Small intestine (tissue), 7 donors: ENCODE results near the gene TARBP1. TPM values are rescaled to one million over a fixed set of nuclear protein-coding genes. Genes with fewer than 3 reads are reported as not detected.
A peak's percentile ranks its signal among the peaks of the same experiment; 100 is the strongest.
"Not testable (repeated sequence)": the region's sequence is repeated elsewhere in the genome, so short reads cannot be mapped to it uniquely, and the experiment has no call there.

Experiments used
- DNase-seq, 2 donors: peaks; one replicate each; pipeline versions ENCODE4 v3.0.0 to v3.0.0-alpha.2; 2013
- FAIRE-seq: peaks from 2 replicates; lab custom pipeline; 2012; peaks lifted over from hg19 to GRCh38; lab: Jason Lieb, UNC
- H3K27ac ChIP-seq, 3 donors: one replicate each; pipeline ENCODE4 v1.5.1; 2013; ENCODE audit warnings: low read length in 2 of 3, mild to moderate bottlenecking in 2 of 3, control low read depth in 1 of 3, inconsistent platforms in 1 of 3, low read depth in 1 of 3, moderate library complexity in 1 of 3
- H3K27me3 ChIP-seq, 3 donors: one replicate each; pipeline ENCODE4 v1.6.1; 2013; ENCODE audit warnings: low read length in 3 of 3, inconsistent platforms in 1 of 3; ENCODE audit not compliant: control insufficient read depth in 3 of 3, insufficient read depth in 3 of 3
- H3K36me3 ChIP-seq, 3 donors: one replicate each; pipeline ENCODE4 v1.6.1; 2013; ENCODE audit warnings: low read length in 3 of 3, inconsistent platforms in 1 of 3, low read depth in 1 of 3, mild to moderate bottlenecking in 1 of 3, moderate library complexity in 1 of 3; ENCODE audit not compliant: control insufficient read depth in 3 of 3, insufficient read depth in 2 of 3
- H3K4me1 ChIP-seq, 3 donors: one replicate each; pipeline ENCODE4 v1.6.1; 2013; ENCODE audit warnings: low read length in 2 of 3, inconsistent platforms in 1 of 3, low read depth in 1 of 3, mild to moderate bottlenecking in 1 of 3, moderate library complexity in 1 of 3; ENCODE audit not compliant: control insufficient read depth in 3 of 3, insufficient read depth in 2 of 3
- H3K4me3 ChIP-seq, 3 donors: one replicate each; pipeline ENCODE4 v1.5.1; 2013; ENCODE audit warnings: low read length in 3 of 3, control low read depth in 1 of 3, inconsistent platforms in 1 of 3, low read depth in 1 of 3, mild to moderate bottlenecking in 1 of 3, moderate library complexity in 1 of 3
- H3K9me3 ChIP-seq, 2 donors: one replicate each; pipeline ENCODE4 v1.6.1; 2013; ENCODE audit warnings: low read depth in 1 of 2, low read length in 1 of 2; ENCODE audit not compliant: control insufficient read depth in 2 of 2, insufficient read depth in 1 of 2
- WGBS, 3 donors: extraction: QIAGEN DNeasy Blood & Tissue Kit; methylation state at CpG; one replicate each; pipeline ENCODE4 v1.1.7; 2013; 5-methylcytosine and 5-hydroxymethylcytosine counted together
- polyA plus RNA-seq, 4 donors: library from polyadenylated mRNA; stranded (reverse) in 3 of 4; unstranded in 1 of 4; fragments of 200-250 nt in 3 of 4; fragments of 120-200 nt in 1 of 4; gene quantifications; one replicate each; pipeline versions ENCODE4 v1.2.1 to v1.2.3, GENCODE V29; 2013
- donor health status: healthy with polysubstance abuse.
- donor health status: control.
- donor health status: control.
- donor health status: Bipolar disorder and iron deficiency.
- donor health status: healthy.

The TARBP1 gene
- polyA plus RNA-seq, 4 donors = 8.1 to 67.5 (median 19.4) TPM

DNA sequence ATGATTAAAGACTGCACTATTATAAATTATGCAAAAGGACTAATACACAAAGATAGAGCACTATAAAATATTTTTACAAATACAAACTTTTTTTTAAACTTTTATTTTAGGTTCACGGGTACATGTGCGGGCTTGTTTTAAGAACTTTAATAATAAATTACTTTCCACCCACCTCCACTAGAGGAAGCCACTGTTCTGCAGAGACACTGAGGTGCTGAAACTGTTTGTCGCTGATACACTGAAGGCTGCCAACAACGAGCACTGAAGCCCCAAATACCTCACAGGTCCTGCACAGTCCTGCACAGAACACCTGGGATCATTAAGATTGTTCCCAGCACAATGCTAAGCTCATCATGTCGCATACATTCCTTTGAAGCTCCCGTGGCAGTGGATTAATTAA, 85.8 kb downstream of the TARBP1 start:
- DNase-seq = no peak

DNA sequence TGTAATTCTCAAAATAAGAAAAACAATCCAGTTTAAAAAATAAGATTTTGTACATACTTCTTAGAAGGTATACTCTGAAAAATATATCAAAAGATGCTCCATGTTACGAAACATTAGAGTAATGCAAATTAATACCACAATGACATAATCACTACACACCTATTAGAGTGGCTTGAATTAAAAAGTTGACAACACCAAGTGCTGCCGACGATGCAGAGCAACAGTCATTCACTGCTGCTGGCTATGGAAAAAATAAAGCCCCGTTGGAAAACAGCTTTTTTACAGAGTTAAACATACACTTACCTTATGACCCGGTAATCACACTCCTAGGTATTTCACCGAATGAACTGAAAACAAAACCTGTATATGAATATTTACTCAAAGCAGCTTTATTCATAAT, 90.9 kb downstream of the TARBP1 start:
- FAIRE-seq = no peak
- no peak for DNase-seq
- whole genome bisulfite sequencing, 3 donors = 86 to 90% (median 86%) methylated on average over 6 of the region's 6 CpGs

More for the DNA sequence above, 85.8 kb downstream of the TARBP1 start:
- Histone ChIP-seq H3K9me3 (no peaks in the 10 kb centered on the region), H3K27ac (no peak overlapping the region), H3K4me1 (no peaks in the 10 kb centered on the region), H3K36me3 (peaks cover 4 to 31% (median 6%) of the 10 kb centered on the region in 3 donors), H3K4me3 (no peak overlapping the region), H3K27me3 (no peaks in the 10 kb centered on the region)
- FAIRE-seq = no peak
- 88 to 89% (median 89%) methylated on average over 6 of the region's 6 CpGs for WGBS, 3 donors

DNA sequence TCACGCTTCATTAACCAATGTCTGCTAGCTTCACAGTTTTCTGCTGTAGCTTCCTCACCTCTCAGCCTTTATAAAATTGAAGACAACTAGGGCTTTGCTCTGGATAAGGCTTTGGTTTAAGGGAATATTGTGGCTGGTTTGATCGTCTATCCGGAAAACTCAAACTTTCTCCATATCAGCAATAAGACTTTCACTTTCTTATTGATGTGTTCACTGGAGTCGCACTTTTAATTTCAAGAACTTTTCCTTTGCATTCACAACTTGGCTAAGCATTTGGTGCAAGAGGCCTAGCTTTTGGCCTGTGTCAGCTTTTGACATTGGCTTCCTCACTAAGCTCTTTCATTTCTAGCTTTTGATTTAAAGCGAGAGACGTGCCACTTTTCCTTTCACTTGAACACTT, 92.9 kb downstream of the TARBP1 start:
- no peaks in the 10 kb centered on the region for H3K9me3 ChIP-seq
- peaks cover 2 to 12% (median 6%) of the 10 kb centered on the region in 3 donors for H3K36me3 ChIP-seq
- 74 to 83% (median 82%) methylated on average over 6 of the region's 6 CpGs for WGBS, 3 donors
- H3K27me3 ChIP-seq = no peaks in the 10 kb centered on the region
- no peak overlapping the region for H3K27ac ChIP-seq
- peaks cover 0 to under 1% (median 0%) of the 10 kb centered on the region in 3 donors for H3K4me1 ChIP-seq
- no peak overlapping the region for H3K4me3 ChIP-seq
- no peak for DNase-seq
- no peak for FAIRE-seq

More for the DNA sequence above, 90.9 kb downstream of the TARBP1 start:
- no peaks in the 10 kb centered on the region for H3K27me3 ChIP-seq
- H3K9me3 ChIP-seq = no peaks in the 10 kb centered on the region
- no peak overlapping the region for H3K4me3 ChIP-seq
- no peaks in the 10 kb centered on the region for H3K4me1 ChIP-seq
- H3K27ac ChIP-seq = no peak overlapping the region
- H3K36me3 ChIP-seq = peaks cover 2 to 14% (median 3%) of the 10 kb centered on the region in 3 donors

DNA sequence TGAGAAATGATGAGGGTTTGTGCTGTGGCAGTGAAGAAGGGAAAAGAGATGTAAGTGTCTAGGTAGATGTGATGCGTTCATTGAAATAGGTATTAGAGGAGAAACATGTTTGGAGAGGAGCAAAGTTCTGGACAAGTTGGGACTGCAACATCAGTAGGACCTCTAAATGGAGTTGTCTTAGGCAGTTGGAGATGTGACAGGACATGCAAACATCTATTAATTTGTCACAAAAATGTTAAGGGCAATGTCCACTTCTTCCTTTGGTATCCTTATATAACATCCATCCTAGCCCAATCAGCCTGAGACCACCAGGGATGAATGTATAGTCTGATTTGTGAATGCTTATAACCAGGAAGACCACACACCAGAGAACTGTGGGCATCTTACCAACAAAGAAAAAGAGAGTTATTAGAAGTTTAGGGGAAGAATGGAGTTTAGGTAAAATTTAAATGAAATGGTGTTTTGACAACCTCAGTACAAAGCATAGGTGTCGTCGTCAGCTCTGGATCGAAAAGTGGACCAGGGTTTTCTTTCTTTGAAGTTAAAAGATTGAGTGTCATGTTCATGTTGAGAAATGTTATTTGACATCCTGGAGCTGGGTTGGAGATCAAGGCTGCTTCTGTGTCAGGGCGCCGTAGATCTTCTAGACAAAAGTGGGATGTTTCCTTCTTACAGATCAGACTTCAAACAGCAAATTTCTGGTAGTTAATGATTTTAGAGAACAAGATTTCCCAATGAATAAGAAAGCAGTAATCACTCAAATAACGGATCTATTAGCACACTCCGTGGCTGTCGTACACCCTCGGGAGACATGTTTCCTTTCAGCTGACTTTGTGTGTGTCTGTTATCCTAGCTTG, 97.1 kb downstream of the TARBP1 start:
- DNase-seq = no peak
- Histone ChIP-seq H3K36me3 (peaks cover 12 to 29% (median 15%) of the 10 kb centered on the region in 3 donors), H3K27me3 (no peaks in the 10 kb centered on the region), H3K27ac (no peak overlapping the region), H3K4me1 (peaks cover 0 to 2% (median 0%) of the 10 kb centered on the region in 3 donors), H3K9me3 (no peaks in the 10 kb centered on the region), H3K4me3 (no peak overlapping the region)
- 94 to 96% (median 94%) methylated on average over 10 of the region's 10 CpGs for WGBS, 3 donors
- FAIRE-seq = no peak

DNA sequence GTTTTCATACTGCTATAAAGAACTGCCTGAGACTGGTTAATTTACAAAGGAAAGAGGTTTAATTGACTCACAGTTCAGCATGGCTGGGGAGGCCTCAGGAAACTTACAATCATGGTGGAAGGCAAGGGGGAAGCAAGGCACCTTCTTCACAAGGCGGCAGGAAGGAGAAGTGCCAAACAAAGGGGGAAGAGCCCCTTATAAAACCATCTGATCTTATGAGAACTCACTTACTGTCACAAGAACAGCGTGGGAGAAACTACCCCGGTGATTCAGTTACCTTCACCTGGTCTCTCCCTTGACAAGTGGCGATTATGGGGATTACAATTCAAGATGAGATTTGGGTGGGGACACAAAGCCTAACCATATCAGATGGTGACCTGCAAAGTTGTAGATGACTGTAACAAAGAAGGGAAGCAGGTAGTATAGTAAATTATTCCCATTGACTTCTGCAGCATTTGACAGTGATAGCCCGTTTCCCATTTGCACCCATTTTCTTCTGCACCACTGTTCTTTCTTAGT, 99.3 kb downstream of the TARBP1 start:
- 92 to 97% (median 97%) methylated on average over 5 of the region's 5 CpGs for WGBS, 3 donors
- H3K9me3 ChIP-seq, DNase-seq, H3K27me3 ChIP-seq, FAIRE-seq, H3K4me1 ChIP-seq, H3K4me3 ChIP-seq, H3K27ac ChIP-seq: not testable (repeated sequence)
- peaks cover 12 to 38% (median 20%) of the 10 kb centered on the region in 3 donors for H3K36me3 ChIP-seq

DNA sequence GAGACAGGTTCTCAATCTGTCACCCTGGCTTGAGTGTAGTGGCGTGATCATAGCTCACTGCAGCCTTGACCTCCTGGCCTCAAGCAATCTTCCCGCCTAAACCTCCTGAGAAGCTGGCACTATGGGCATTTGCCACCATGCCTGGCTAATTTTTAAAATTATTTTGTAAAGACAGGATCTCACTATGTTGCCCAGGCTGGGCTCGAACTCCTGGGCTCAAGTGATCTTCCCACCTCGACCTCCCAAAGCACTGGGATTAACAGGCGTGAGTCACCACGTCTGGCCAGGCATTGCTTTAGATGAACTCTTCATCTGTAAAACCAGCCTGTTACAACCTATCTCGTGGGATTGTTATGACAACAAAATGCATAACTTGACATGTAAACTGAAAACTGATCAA, 103.3 kb downstream of the TARBP1 start:
- H3K27me3 ChIP-seq = no peaks in the 10 kb centered on the region
- DNase-seq (no peak), FAIRE-seq (no peak)
- H3K36me3 ChIP-seq = peaks cover 12 to 32% (median 13%) of the 10 kb centered on the region in 3 donors
- no peak overlapping the region for H3K27ac ChIP-seq
- H3K4me3 ChIP-seq = no peak overlapping the region
- peaks cover 0 to 6% (median 0%) of the 10 kb centered on the region in 3 donors for H3K4me1 ChIP-seq
- 87 to 91% (median 90%) methylated on average over 7 of the region's 7 CpGs for WGBS, 3 donors
- H3K9me3 ChIP-seq = no peaks in the 10 kb centered on the region

DNA sequence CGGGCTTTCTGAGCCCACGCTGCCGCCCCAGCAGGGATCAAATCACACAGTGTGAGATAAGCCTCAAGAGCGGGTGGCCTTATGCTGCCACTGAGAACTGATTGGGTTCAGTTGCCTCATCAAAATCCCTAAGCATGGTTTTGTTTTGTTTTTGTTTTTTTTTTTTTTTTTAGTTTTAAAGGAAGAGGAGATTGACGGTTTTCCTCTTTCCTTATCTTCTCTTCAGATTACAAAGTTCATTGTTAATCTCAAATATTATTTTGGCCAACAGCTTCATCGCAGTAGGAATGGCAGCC, 105.1 kb downstream of the TARBP1 start:
- DNase-seq = no peak
- peak overlapping the region; percentile 92 to 99 (median 93) for H3K27ac ChIP-seq
- H3K9me3 ChIP-seq = no peaks in the 10 kb centered on the region
- H3K4me3 ChIP-seq = peak overlapping the region; percentile 42 to 90 (median 85)
- H3K36me3 ChIP-seq = peaks cover 7 to 25% (median 11%) of the 10 kb centered on the region in 3 donors
- whole genome bisulfite sequencing, 3 donors = 1 to 3% (median 1%) methylated on average over 6 of the region's 6 CpGs
- no peaks in the 10 kb centered on the region for H3K27me3 ChIP-seq
- peaks cover 0 to 6% (median 0%) of the 10 kb centered on the region in 3 donors for H3K4me1 ChIP-seq
- FAIRE-seq = no peak

DNA sequence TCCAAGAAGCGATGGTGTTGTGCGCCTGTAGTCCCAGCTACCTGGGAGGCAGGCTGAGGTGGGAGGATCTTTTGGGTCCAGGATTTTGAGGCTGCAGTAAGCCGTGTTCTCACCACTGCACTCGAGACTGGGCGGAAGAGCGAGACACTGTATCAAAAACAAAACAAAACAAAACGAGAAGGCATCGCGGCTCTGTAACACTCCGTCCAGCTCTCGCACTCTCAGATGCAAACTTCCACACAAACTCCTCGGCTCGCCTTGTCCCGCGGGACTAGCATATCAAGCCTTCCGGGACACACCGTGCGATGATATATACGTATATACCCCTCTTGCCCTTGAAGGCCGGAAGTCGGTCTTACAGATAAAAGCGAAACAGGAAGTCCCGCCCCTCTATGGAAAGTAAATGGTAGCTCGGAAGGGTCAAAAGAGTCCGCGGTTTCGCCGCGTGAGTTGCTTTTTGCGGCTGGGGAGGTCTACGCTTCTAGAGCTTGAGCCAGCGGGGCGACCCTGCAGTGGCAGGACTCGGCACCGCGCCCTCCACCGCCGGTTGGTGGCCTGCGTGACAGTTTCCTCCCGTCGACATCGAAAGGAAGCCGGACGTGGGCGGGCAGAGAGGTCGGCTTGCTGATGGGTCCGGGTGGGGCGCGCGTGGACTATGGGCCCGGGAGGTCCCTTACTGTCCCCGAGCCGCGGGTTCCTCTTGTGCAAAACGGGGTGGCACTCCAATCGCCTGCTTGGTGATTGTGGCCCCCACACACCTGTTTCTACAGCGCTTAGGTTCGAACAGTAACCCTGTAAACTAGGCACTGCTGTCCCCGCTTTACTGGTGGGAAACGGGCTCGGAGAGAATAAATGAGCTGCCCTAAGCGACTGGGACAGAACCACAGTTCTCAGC, 105.7 kb downstream of the TARBP1 start, which contains the start of gene COA6:
TSS of gene COA6 (plus strand) at position 393 of the 895 bp plus-strand sequence. CDS start at position 404, 11 bp downstream.
- WGBS, 3 donors = 0% methylated on average over 61 to 62 of the region's 62 CpGs
- H3K9me3 ChIP-seq = no peaks in the 10 kb centered on the region
- H3K4me1 ChIP-seq = peaks cover 0 to 6% (median 0%) of the 10 kb centered on the region in 3 donors
- DNase-seq (peak; percentile 98), FAIRE-seq (no peak)
- H3K36me3 ChIP-seq = peaks cover 7 to 20% (median 11%) of the 10 kb centered on the region in 3 donors
- H3K27ac ChIP-seq = peak within 1 kb of the TSS; percentile 92 to 99 (median 93)
- no peaks in the 10 kb centered on the region for H3K27me3 ChIP-seq
- peak within 1 kb of the TSS; percentile 42 to 90 (median 85) for H3K4me3 ChIP-seq
